ENCODE measurements around the gene TBC1D14.

TBC1D14 gene

GRCh38 chr4:6937201-6937600, 27.6 kb downstream of the TBC1D14 start:
- DNase-seq (ENCODE audit: low read depth) = no peak
- TF ChIP-seq, protein P1, sequence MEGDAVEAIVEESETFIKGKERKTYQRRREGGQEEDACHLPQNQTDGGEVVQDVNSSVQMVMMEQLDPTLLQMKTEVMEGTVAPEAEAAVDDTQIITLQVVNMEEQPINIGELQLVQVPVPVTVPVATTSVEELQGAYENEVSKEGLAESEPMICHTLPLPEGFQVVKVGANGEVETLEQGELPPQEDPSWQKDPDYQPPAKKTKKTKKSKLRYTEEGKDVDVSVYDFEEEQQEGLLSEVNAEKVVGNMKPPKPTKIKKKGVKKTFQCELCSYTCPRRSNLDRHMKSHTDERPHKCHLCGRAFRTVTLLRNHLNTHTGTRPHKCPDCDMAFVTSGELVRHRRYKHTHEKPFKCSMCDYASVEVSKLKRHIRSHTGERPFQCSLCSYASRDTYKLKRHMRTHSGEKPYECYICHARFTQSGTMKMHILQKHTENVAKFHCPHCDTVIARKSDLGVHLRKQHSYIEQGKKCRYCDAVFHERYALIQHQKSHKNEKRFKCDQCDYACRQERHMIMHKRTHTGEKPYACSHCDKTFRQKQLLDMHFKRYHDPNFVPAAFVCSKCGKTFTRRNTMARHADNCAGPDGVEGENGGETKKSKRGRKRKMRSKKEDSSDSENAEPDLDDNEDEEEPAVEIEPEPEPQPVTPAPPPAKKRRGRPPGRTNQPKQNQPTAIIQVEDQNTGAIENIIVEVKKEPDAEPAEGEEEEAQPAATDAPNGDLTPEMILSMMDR (IDR thresholded peaks at IDR 0.05; ENCODE audit: low read length, missing control alignments) = no peak
- no peak overlapping the region for H3K4me3 ChIP-seq (replicated peaks; ENCODE audit: low read depth, low read length)

GRCh38 chr4:6937754-6938153, 28.1 kb downstream of the TBC1D14 start:
- TF ChIP-seq, protein P1 (IDR thresholded peaks at IDR 0.05; ENCODE audit: low read length, missing control alignments) = no peak
- no peak for DNase-seq (ENCODE audit: low read depth)
- no peak overlapping the region for H3K4me3 ChIP-seq (replicated peaks; ENCODE audit: low read depth, low read length)

DNA sequence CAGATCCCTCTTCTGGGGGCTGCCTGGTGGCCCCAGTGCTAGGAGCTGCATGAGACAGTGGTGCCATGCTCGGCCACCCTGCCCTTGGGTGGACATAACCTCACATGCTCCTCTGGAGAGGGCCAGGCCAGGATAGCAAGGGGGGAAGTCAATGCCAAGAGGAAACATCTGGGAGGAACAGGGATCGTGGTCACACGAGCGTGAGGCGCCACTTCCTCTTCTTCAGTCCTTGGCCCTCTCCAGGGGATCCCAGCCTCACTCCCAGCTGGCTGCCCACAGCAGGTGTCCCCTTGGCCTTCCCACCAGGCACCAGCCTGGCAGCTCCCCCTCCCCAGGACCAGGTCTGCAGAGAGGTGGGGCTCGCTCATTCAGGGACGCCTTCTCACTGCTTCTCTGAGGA, 28.6 kb downstream of the TBC1D14 start:
- no peak overlapping the region for H3K4me3 ChIP-seq (replicated peaks; ENCODE audit: low read depth, low read length)
- DNase-seq (ENCODE audit: low read depth) = peak; percentile 28
- TF ChIP-seq, protein P1 (IDR thresholded peaks at IDR 0.05; ENCODE audit: low read length, missing control alignments) = no peak

DNA sequence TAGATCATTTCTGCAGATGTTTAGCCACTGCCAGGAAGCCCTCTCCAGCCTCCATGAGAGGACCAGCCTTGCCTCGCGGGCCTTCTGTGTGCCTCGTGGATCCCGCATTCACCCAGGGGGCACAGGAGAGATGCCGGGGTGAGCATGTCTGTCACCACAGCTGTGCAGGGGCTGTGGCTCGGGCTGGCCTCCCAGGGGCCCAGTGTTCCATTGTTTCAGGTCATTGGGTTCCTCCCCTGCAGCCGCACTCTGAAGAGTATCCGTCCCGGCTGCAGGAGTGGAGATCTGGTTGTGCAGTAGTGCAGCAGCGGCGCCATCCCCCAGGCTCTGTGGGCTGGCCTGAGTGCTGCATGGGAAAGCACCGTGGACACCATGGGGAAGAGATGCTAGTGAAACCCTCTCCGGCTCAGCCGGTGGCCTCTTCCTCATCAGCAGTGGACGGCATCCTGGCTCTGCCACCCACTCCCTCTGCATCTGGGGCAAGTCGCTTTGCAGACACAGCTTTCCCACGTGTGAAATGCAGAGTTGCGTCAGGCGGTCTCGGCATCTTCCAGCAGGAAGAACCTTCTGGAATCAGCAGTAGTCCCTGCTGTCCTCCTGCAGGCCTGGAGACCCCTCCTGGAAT, 29.1 kb downstream of the TBC1D14 start:
- H3K4me3 ChIP-seq (replicated peaks; ENCODE audit: low read depth, low read length) = no peak overlapping the region

GRCh38 chr4:6939761-6940743, 30.4 kb downstream of the TBC1D14 start:
- no peak for DNase-seq (ENCODE audit: low read depth)
- TF ChIP-seq, protein P1 (IDR thresholded peaks at IDR 0.05; ENCODE audit: low read length, missing control alignments) = no peak
- H3K4me3 ChIP-seq (replicated peaks; ENCODE audit: low read depth, low read length) = no peak overlapping the region

More for the DNA sequence above, 29.1 kb downstream of the TBC1D14 start:
- TF ChIP-seq, protein P1 (IDR thresholded peaks at IDR 0.05; ENCODE audit: low read length, missing control alignments) = no peak
- DNase-seq (ENCODE audit: low read depth) = no peak

- H3K4me3 ChIP-seq (replicated peaks; ENCODE audit: low read depth, low read length) = no peak overlapping the region
- no peak for DNase-seq (ENCODE audit: low read depth)
- TF ChIP-seq, protein P1 (IDR thresholded peaks at IDR 0.05; ENCODE audit: low read length, missing control alignments) = no peak
Measured at GRCh38 chr4:6940744-6941137, 31.1 kb downstream of the TBC1D14 start.

Measured in fibroblast of pulmonary artery (primary cell).